NCI-H1417 (cell line): Measurements from ENCODE around the gene OAF.
A peak's percentile ranks its signal among the peaks of the same experiment; 100 is the strongest.

Experiments used
- DNase-seq, 3 experiments: peaks; one replicate each; lab custom pipeline; 2025; lab: John Stamatoyannopoulos, UW

The OAF gene

DNA sequence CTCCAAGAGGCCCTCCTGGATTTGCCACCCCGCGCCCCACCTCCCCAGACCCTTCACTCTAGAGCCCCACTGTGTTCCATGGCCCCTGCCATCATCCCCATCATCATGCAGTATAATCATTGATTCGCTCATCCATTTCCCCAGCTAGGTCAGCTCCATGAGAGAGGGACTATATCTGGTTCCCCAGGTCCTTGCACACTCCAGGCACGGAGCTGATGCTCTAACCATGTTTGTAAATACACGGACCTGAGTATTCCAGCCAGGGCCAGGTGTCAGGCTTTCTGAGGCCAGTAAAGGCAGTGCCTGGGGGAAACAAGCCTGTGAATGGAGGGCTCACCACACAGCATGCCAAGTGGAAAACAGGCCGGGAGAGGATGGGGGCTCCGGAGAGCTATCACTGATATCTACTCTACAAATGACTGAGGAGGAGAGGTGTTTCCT is 27.1 kb upstream of the OAF start:
- DNase-seq, result no peak

DNA sequence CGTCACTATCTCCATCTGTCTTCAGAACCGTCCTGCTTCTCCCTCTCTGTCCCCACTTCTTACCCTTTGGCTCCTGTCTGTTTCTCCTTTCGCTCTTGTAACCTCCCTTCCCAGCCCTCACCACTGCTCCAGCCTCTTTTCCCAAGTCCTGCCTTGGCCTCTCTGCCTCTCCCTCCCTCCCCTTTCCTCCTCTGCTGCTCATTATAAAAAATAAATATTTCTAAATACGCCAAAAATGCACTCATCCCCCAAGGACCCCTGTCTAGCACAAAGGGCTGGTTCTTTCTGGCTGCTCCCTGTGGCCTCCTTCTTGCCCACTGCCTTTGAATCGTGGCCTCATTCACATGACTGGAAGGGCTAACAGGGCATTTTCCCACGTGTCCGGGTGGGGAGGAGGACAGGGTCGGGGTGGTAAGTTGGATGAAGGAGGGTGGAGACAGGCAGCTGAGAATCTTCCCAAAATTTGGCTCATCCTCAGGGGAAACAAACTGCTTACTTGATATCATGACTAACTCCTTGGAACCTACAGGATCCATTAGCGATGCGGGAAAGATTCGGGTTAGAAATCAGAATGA is 26.4 kb upstream of the OAF start:
- DNase-seq, result no peak

DNA sequence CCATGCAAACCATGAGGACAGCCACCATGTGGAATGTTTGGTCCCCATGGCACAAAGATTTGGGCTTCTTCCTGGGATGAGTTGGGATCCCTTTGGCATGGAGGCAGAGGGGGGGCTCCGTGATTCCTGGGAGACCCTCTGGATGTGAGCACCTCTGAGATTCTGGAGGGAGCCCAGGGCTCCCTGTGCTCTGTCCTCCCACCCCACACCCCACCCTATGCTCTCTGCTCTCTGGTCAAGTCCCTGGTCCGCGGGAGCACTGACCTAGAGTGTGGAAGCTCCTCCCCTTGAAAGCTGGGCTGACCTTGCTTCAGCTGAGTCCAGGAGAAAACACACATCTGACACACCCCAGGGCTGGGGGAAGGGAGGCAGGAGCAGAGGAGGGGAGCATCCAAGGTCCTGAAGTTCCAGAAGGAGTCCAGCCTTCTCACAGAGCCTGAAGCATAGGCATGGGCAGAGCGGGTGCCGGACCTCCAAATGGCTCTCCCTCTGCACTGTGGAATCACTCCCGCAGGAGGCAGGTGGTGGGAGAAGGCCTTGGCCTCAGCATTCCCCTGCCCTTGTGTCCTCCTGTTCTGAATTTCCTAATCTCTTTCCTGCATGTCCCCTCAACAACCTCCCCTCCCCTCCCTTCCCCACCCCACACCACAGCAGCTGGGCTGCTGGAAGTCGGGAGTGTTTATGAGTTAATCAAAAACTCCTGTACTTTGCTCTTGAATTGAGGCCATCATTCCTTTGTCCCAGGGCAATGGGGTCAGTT is 25.7 kb upstream of the OAF start:
- DNase-seq, result no peak

DNA sequence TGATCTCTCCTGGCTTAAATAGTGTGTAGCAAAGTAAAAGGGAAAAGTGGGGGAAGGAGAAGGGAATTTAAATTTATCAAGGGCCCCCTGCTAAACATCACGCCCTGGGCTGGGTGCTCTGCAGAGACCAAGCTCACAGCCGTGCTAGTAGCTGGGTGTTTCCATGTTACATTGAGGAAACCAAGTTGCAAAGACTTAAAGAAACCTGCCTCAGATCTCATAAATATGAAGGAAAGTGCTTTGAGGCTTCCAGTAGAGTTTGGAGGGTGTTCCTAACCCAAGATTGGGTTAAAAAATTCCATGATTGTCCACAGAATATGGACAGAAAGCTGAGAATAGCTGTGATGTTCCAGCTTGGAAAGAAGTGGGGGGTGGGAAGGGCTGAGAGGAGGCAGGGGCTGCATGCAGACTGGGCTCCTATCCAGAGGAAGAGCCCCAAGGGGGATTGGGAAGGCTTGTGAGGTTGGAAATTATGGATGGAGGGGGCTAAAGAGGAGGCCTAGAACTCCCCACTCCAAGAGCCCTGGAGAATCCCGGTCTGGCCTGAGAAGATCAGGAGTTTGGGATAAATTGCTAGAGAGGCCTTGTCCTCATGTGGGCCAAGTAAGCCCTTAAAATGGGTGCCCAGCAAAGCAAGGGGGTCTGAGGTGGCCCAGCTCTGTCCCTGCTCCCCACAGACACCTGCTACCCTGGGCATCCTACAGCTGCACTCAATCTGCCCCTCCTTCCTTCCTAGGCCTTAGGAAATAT is 25.0 kb upstream of the OAF start:
- DNase-seq, result no peak

DNA sequence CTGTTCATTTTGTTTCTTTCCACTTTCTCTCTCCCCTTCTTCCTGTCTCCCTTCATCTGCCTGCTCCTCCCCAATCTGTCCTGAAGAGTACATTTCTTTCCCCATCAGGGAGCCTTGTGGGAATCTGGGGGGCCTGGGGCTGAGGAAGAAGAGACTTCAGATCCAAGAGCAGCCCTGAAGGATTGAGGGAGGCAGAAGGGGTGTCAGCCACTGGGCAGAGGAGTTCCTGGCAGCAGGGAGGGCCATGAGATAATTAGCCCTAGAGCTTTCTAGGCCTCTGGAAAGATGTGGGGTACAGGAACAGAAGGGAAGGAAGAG is 24.4 kb upstream of the OAF start:
- DNase-seq, result no peak

DNA sequence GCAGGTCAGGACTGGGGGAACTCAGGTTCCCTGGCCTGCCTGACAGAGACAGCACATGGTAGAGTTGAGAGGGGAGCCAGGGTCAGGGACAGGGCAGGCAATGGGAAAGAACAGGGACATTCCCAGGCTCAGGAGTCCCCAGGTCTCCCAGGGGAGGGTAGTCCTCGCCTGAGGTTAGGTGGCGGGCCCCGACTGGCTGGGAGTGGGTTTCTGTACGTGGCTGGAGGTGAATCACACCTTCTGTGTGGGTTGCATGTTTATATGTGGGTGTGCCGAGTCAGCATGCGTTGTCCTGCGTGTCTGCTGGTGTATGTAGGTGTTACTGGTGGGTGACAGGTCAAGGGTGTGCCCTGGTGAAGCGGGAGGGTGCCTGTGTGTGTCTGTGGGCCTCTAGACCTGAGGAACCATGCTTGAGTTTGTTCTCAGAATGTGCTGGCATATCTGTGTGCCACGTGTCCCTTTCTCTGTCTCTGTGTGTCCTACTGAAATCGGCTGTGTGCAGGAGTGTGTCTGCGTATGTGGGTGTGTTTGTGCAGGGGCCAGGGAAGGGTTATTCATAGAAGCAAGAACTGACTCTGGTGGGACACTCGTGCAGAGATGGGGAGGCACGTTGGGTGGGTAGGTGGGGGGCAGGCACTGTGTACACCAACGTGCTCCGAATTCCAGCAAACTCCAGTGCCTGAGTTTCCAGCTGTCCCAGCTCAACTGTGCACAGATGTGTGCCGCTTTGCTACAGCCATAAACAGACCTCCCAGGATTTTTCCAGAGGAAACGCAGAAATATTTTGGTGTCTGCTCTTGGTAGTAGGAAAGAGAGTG is 23.8 kb upstream of the OAF start:
- no peak for DNase-seq

DNA sequence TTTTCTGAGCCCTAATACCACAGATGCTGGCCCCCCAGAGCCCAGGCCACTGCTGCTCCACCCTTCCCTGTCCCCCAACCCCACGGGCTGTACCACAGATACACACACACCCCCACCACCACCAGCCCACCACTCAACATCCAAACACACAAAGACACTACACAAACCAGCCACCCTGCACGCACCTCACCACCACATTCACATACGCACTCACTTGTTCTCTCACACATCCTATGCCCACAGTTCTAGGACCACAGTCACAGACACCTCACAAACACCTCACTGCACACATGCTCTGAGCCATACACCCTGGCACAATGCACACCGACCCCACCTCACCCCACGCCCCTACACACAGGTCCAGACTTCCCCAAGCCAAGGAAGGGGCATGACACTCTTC is 22.5 kb upstream of the OAF start:
- DNase-seq, result no peak

DNA sequence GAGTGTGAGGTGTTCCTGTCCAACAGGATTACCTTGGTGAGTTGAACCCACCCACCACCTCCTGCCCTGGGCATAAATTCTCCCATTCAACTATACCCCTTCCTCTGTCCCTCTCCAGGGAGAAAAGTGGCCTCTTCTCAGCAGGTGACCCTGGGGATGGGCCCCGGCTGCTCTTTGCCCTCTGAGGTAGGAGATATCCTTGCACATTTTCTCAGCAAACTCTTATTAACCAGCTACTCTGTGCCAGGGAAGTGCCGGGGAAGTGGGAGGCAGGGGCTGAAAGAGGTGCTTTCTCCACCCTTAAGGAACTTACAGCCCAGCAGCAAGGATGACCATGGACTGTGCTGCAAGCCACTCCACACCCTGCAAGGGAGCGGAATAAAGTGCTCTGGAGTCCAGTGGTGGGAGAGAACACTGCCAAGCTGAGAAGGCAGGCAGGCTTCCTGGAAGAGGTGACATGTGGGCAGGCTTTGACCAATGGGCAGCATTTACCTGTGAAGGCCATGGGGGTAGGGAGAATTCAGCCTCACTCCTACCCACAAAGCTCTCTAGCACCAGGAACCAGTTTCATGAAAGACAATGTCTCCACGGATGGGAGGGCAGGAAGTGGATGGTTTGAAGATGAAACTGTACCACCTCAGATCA is 21.9 kb upstream of the OAF start:
- DNase-seq, result no peak

DNA sequence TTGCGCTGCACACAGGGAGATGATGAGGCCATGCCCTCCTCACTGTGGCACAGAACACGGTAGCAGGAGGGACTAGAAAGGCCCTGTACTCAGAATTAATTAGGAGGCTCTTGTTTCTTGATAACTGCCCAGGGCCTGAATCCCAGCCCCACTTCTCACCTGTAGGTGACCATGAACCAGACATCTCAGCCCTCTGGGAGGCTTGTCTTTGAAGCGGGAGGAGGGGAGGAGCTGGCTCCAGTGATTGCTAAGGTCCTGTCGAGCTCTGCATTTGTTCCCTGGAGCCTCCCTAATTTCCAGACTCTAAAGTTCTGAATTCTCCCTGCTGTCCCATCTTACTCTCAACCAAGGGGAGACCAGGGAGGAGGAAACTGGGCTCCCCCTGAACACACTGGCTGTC is 19.8 kb upstream of the OAF start:
- no peak for DNase-seq

DNA sequence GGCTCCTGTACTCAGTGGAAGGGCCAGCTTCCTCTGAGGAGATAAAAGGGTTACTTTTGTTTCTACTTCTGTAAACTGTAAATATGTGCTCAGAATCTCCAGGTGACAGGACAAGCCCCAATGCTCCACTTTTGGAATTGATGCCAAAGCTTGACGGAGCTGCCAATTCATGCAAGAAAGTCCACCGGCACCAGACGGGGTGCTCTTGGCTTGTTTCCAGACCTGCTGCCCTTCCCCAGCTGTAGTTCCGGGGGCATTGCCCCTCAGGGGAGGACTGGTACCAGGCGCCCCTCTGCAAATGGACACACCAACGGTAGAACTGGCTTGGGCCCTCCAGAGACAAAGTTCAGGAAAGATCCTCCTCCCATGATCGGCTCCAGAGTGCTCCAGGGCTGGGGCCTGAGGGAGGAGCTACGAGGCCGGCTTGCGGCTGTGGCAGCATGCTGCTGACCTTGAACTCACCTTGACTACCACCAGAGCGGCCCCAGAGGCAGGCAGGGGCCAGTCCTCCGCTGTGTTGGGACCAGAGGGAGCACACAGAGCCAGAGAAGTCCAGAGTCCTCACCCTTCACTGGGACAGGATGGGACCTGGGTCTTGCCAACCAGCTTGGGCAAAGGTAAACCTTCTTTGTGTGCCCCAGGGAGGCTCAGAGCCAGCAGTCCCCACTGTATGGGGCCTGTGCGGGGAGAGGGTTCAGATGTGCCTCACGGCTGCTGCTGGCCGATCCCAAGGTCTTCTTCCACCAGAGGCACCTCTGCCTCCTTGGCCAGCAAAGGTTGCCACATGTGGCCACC is 17.8 kb upstream of the OAF start:
- DNase-seq, result no peak

DNA sequence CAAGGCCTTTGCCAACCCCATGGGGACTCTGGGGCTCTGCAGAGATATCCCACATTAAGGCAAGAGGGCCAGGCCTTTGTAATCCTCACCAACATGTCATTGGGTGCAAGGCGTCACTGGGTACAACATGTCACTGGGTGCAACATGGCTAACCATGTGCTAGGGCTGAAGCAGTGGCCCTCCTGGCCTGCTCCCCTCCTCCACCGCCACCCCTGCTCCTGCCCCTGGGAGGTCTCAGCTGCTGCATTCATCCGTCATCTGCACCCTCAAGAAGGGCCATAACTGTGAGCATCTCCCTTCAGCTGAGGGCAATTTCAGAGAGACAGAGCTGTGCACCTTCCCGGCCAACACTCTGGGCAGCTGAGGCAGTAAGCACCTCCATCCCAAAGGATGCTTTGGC is 16.7 kb upstream of the OAF start:
- DNase-seq, result no peak

DNA sequence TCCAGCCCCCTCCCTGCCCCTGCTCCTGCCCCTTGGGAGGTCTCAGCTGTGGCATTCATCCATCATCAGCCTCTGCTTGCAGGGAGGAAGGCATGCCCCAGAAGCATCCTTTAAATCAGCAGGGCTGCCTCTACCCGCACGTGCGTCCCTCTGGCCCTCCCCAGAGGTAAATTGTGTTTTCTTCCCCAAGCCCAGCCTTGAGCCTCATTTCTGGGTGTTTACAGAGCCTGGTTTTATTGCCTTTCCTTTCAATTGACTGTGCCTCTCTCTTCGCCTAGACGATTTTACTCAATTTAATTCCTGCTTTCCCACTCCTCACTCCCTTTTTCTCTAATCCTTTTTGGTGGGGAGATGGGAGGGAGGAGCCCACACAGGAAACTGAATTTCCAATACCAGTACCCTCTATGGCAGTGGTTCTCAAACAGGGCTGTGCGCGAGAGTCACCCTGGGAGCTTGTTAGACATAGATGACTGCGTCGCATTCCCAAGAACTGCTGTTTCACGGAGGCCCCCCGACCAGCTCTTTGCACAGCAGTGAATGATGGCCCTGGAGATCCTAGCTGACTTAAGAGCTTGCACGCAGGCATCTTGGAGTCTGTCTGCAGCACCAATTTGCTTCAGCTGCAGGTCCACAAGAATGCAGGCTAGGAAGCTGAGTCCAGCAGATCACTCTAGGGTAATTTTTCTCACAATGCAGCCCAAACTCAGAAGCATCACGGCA is 15.1 kb upstream of the OAF start:
- no peak for DNase-seq

DNA sequence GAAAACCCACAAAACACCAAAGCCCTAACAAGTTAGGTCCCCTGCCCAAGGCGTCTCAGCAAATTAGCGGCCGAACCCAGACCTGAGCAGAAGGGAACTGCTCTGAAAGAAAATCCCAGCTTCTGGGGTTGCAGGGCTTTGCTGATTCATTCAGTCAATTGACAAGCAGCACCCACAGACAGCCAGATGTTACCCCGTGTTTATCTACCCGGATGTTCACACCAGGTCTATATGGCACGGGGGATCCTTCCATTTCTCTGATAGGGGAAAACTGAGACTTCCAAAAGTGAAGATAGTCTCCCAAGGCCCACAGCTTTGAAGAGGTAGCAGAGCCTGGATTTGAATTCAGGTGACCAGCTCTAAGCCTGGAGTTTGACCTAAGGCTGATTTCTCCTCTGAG is 14.0 kb upstream of the OAF start:
- DNase-seq, result no peak

DNA sequence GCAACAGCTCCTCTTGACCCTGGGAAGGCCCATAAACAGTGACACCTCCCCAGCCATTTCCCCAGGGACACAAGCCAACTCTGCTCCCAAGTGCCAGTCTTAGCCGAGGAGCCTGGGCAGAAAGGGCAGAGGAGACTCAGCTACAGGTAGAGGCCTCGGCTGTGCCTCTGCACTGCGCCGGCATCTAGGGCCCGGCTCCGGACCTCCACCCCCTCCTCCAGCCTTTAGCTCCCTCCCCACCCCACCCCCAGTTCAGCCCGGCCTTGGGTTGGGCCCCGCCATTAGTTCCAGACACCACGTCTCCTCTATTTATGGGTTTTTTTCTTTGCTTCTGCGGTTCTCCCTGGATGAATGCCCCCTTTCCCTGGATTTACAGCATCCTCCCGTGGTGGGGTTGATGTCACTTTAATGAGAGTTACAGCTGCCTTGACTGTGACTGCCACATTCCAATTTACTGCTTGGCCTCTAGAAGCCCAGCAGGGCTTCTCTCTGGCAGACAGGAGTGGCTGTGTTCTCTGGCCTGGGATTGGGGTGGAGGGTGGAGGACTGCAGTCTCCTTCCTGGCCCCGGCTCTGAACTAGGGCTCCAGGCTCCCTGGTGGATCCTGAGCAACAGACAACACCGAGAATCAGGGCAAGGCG is 13.5 kb upstream of the OAF start:
- peak in 1 of 3 experiments; percentile 11 for DNase-seq

DNA sequence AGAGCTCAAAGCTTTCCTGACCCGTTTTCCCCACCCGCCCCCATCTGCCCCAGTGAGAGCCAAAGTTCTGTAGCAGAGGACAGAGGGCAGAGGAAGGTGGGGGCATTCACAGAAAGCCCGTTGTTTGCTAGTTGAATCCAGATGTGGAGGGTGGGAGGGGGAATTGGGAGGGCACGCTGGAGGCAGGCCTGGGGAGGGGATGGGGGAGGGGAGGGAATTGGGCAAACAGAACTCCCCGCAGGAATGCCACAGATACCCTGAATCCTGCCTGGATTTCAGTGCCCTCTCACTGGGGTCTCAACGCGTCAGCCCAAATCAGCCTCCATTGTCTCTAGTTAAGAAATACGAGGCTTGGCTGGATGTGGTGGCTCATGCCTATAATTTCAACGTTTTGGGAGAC is 12.9 kb upstream of the OAF start:
- no peak for DNase-seq

DNA sequence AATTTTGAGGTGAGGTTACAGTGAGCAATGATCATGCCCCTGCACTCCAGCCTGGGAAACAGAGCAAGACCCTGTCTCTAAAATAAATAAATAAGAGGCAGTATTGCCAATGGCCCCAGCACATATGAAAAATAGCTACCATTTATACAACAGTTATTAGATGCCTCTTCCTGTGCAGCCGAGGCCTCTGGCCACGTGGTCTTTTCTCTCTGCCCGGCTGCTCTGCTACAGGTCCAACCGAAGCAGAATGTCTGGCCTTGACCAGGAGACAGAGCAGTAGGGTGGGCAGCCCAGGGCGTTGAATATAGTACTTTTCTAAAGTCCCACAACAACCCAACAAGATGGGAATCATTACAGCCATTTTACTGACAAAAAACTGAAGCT is 12.4 kb upstream of the OAF start:
- DNase-seq, result no peak

DNA sequence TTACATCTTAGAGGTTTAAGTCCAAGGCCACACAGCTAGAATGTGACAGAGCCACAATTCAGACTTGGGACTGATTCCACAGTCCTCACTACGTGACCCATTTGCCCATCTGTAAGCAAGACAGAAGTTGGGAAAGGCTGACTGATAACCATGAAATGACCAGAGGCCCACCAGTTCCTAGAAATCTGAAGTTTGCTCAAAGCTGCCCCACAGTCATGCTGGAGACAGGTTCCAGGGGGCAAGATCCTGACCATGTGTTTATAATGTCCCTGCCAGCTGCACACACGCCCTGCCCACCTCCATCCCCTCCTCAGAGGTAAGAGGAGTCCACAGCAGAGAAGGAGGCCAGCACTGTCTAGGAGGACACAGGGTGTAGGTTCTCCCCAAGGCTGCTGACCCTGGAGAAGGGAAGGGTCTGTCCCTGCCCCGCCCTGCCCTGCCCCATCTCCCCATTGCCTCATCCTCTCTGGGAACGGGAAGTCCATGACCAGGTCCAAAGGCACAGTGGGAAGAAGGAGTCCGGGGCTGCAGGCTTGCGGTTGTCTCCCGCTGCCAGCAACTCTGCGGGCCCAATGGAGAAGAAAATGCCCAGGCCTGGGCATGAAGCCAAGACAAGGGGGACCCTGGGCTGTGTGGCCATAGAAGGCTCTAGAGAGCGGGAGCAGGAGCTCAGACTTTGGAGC is 11.9 kb upstream of the OAF start:
- DNase-seq, result no peak

DNA sequence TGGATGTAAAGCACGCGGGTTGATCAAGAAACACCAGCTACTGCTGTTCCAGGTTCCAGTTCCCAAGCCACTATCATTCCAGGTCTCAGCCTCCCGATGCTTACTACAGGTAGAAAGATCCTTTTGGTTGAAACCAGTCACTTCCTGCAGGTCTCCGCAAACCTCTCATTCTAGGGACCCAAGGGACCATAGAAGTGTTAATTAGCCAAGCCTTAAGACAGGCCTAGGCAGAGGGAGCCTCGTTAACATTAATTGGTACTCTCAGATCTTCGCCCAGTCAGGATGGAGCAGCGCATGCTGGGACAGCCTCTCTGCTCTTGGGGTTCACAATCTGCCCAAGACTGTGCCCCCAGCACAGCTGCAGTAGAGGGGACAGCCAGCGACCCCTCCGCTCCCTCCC is 11.2 kb upstream of the OAF start:
- no peak for DNase-seq

DNA sequence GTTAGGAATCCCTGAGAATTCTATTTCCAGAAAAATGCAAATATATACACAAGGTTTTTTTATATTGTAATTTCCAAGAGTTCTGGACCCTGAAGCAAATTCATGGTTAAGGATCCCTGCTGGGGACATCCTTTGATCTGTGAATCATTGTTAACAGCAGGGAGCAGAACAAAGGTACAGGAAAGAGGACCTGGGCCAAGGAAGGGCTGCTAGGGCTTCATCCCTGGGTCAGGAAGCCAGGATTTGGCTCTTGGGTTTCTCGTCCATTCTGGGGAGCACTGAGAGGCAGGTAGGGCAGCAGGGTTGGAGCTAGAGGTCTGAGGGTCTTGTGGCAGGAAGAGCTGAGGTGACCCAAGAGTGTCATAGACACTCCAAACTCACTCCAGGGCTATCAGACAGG is 10.2 kb upstream of the OAF start:
- no peak for DNase-seq

DNA sequence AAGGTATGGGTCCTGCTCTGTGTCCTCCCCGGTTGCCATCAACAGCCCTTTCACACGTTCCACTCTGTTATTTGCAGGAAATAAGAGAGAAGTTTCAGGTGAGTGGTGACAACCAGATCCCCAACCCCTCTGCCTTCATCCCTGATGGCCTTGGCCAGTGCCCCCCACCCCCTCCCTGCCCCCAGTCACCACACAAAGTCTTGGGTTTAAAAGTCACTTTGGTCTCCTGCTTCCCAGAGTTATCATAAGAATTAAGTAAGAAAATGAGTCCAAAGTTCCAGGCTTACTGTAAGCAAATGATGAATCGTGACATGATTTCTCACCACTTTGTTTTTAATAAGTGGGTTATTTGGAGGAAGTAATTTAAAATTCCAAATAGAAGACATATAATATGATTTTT is 9.2 kb upstream of the OAF start:
- no peak for DNase-seq
